GM19035 (cell line): ENCODE data around the gene GPR33.
"Not testable (repeated sequence)": the region's sequence is repeated elsewhere in the genome, so short reads cannot be mapped to it uniquely, and the experiment has no call there.

Source experiments
- ATAC-seq: cut with Tn5 transposase; IDR thresholded peaks from one replicate; pipeline ENCODE4 v1.9.1; 2021; ENCODE audit not compliant: unreplicated experiment

Gene GPR33

GRCh38 chr14:31487886-31488285 is at the start of gene GPR33:
TSS of gene GPR33 (minus strand) at chr14:31488039. CDS start at chr14:31483965, 4,074 bp downstream.
- ATAC-seq = no peak

- no peak for ATAC-seq
Observed at GRCh38 chr14:31536201-31536960, 48.5 kb upstream of the GPR33 start.

GRCh38 chr14:31530136-31530535 is 42.3 kb upstream of the GPR33 start:
- no peak for ATAC-seq

GRCh38 chr14:31529053-31529452 is 41.2 kb upstream of the GPR33 start:
- ATAC-seq = no peak

GRCh38 chr14:31527546-31527945 is 39.7 kb upstream of the GPR33 start:
- no peak for ATAC-seq

- ATAC-seq = no peak
Observed at GRCh38 chr14:31527087-31527486, 39.2 kb upstream of the GPR33 start.

GRCh38 chr14:31510855-31511254 is 23.0 kb upstream of the GPR33 start:
- ATAC-seq = no peak

- ATAC-seq = no peak
Observed at GRCh38 chr14:31510222-31510621, 22.4 kb upstream of the GPR33 start.

GRCh38 chr14:31508135-31508534 is 20.3 kb upstream of the GPR33 start:
- ATAC-seq = no peak

GRCh38 chr14:31505411-31505810 is 17.6 kb upstream of the GPR33 start:
- ATAC-seq = no peak

- ATAC-seq = no peak
Observed at GRCh38 chr14:31501870-31502269, 14.0 kb upstream of the GPR33 start.

GRCh38 chr14:31492759-31493498 is 5.1 kb upstream of the GPR33 start:
- no peak for ATAC-seq

GRCh38 chr14:31489691-31490090 is 1.9 kb upstream of the GPR33 start:
- ATAC-seq = peak; percentile 62

GRCh38 chr14:31486764-31487163 is 1.1 kb downstream of the GPR33 start:
- no peak for ATAC-seq

GRCh38 chr14:31484754-31485153 is 3.1 kb downstream of the GPR33 start:
- no peak for ATAC-seq

GRCh38 chr14:31480156-31480555 is 7.7 kb downstream of the GPR33 start:
- ATAC-seq = no peak

- no peak for ATAC-seq
Observed at GRCh38 chr14:31479027-31479426, 8.8 kb downstream of the GPR33 start.

GRCh38 chr14:31477248-31477647 is 10.6 kb downstream of the GPR33 start:
- no peak for ATAC-seq

- ATAC-seq = no peak
Observed at GRCh38 chr14:31476131-31476866, 11.5 kb downstream of the GPR33 start.

- ATAC-seq = no peak
Observed at GRCh38 chr14:31466554-31466953, 21.3 kb downstream of the GPR33 start.

GRCh38 chr14:31465111-31465510 is 22.7 kb downstream of the GPR33 start:
- no peak for ATAC-seq

- not testable (repeated sequence) for ATAC-seq
Observed at GRCh38 chr14:31462450-31462849, 25.4 kb downstream of the GPR33 start.
